Activated T-cell treated with anti-CD3 and anti-CD28 coated beads, Interleukin-2, amount 50 U/mL, for 4 hours (primary cell): ENCODE measurements around the gene SPTLC1. TPM values are rescaled to one million over a fixed set of nuclear protein-coding genes. Genes with fewer than 3 reads are reported as not detected.
"Not testable (repeated sequence)": the region's sequence is repeated elsewhere in the genome, so short reads cannot be mapped to it uniquely, and the experiment has no call there.

Source experiments
- ATAC-seq, 2 donors: fragments of 200-7000 bp; cut with Tn5 transposase; one replicate each; pipeline ENCODE4 v1.10.0; 2021
- DNase-seq: peaks from one replicate; pipeline ENCODE4 v3.0.0-alpha.2; 2020
- H3K27me3 Mint-ChIP-seq: one replicate; pipeline ENCODE4 v1.8.0; 2021; ENCODE audit warnings: low read depth, mixed read lengths
- H3K36me3 Mint-ChIP-seq: one replicate; pipeline ENCODE4 v1.8.0; 2022; ENCODE audit warnings: mixed read lengths; ENCODE audit not compliant: insufficient read depth
- H3K4me1 Mint-ChIP-seq: one replicate; pipeline ENCODE4 v1.8.0; 2021; ENCODE audit warnings: low read depth, mixed read lengths
- H3K4me3 Mint-ChIP-seq: one replicate; pipeline ENCODE4 v1.8.0; 2021; ENCODE audit warnings: mild to moderate bottlenecking, moderate library complexity, mixed read lengths
- H3K9me3 Mint-ChIP-seq: one replicate; pipeline ENCODE4 v1.8.0; 2021; ENCODE audit warnings: mixed read lengths
- total RNA-seq, 3 donors: library from RNA; stranded (reverse); gene quantifications; one replicate each; pipeline ENCODE4 v1.2.1, GENCODE V29; 2021

SPTLC1 gene
- total RNA-seq, 3 donors from 2014 or later = 50.5 to 63.1 (median 54.3) TPM

- H3K36me3 Mint-ChIP-seq, H3K4me3 Mint-ChIP-seq, H3K27me3 Mint-ChIP-seq, H3K4me1 Mint-ChIP-seq, DNase-seq, H3K9me3 Mint-ChIP-seq, ATAC-seq: not testable (repeated sequence)
Observed at GRCh38 chr9:92010253-92010652, 105.0 kb downstream of the SPTLC1 start.

- DNase-seq (no peak), ATAC-seq (no peak)
- Mint-ChIP-seq H3K9me3 (no peaks in the 10 kb centered on the region), H3K4me1 (no peaks in the 10 kb centered on the region), H3K27me3 (peaks cover 6% of the 10 kb centered on the region), H3K36me3 (no peaks in the 10 kb centered on the region), H3K4me3 (no peak overlapping the region)
Observed at GRCh38 chr9:92008041-92008440, 107.2 kb downstream of the SPTLC1 start.

DNA sequence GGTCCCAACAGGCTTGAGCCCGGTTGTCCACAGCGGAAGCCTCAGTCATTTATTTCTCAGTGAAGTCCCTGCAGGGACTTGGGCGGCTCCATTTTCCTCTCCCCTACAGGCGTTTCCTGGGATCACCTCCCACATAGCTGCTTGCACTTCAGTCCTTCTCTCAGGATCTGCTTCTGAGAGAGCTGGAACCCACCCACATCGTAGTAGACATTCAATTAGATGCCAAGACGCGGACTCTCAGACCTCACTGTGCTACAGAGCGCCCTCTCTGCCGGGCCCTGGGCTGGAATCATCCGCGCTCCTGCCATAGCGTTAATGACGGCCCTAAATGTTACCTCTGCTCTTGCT, 111.2 kb downstream of the SPTLC1 start:
- Mint-ChIP-seq H3K4me1 (no peaks in the 10 kb centered on the region), H3K36me3 (no peaks in the 10 kb centered on the region), H3K9me3 (no peaks in the 10 kb centered on the region), H3K4me3 (no peak overlapping the region), H3K27me3 (peaks cover 3% of the 10 kb centered on the region)
- no peak for DNase-seq
- ATAC-seq = no peak

DNA sequence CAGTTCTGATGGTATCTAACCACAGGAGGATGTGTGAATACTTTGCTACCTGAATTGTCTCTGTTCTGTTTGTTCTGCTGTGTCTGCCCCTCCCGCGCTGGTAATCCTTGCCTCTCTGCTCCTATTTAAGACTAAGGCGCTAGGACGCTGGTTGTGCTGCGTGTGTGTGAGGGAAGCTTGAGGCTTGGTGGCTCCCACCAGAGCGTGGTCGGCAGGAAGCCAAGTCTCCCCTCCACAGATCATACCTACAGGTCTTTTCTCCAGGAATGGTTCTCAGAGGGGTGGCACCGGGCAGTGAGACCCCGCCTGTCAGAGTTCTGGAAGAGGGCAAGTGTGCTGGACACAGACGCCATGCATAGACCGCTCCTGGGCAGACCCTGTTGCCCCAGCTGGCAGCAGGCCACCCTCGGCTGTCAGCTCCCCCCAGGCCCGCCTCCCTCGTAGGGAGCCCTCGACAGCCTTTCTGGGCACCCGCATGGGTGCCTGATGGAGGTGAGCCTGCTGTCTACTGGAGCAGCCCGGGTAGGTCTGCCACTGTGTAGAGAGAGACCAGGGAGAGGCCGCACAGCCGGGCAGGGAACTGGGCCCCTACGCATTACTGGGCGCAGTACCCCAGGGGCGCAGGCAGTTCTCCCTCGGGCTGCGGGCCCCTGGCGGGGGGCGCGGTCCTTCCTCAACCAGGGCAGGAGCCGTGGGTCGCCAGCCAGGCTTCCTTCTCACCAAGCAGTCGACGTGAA, 111.7 kb downstream of the SPTLC1 start:
- Mint-ChIP-seq H3K9me3 (no peaks in the 10 kb centered on the region), H3K27me3 (peaks cover 8% of the 10 kb centered on the region), H3K4me3 (no peak overlapping the region), H3K36me3 (no peaks in the 10 kb centered on the region), H3K4me1 (no peaks in the 10 kb centered on the region)
- no peak for DNase-seq
- no peak for ATAC-seq

DNA sequence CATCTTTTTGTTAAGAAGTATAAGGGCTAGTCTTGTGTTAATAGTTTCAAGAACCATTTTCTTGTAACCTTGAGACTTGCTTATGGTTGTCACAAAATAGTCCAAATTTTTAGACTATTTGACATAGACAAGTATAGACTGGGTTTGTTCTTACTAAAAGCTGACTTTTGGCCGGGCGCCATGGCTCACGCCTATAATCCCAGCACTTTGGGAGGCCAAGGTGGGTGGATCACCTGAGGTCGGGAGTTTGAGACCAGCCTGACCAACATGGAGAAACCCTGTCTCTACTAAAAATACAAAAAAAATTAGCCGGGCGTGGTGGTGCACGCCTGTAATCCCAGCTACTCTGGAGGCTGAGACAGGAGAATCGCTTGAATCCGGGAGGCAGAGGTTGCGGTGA, 113.3 kb downstream of the SPTLC1 start:
- ATAC-seq, H3K4me3 Mint-ChIP-seq, H3K36me3 Mint-ChIP-seq, DNase-seq, H3K9me3 Mint-ChIP-seq, H3K4me1 Mint-ChIP-seq, H3K27me3 Mint-ChIP-seq: not testable (repeated sequence)

GRCh38 chr9:92001244-92001643, 114.0 kb downstream of the SPTLC1 start:
- H3K36me3 Mint-ChIP-seq = no peaks in the 10 kb centered on the region
- H3K4me1 Mint-ChIP-seq = no peaks in the 10 kb centered on the region
- no peaks in the 10 kb centered on the region for H3K9me3 Mint-ChIP-seq
- DNase-seq (no peak), ATAC-seq (no peak)
- H3K27me3 Mint-ChIP-seq = peaks cover 8% of the 10 kb centered on the region
- no peak overlapping the region for H3K4me3 Mint-ChIP-seq

GRCh38 chr9:91995000-91995655, 120.1 kb downstream of the SPTLC1 start:
- no peak overlapping the region for H3K4me3 Mint-ChIP-seq
- no peak for ATAC-seq
- no peaks in the 10 kb centered on the region for H3K36me3 Mint-ChIP-seq
- DNase-seq = no peak
- peaks cover 18% of the 10 kb centered on the region for H3K27me3 Mint-ChIP-seq
- H3K4me1 Mint-ChIP-seq = no peaks in the 10 kb centered on the region
- H3K9me3 Mint-ChIP-seq = no peaks in the 10 kb centered on the region

DNA sequence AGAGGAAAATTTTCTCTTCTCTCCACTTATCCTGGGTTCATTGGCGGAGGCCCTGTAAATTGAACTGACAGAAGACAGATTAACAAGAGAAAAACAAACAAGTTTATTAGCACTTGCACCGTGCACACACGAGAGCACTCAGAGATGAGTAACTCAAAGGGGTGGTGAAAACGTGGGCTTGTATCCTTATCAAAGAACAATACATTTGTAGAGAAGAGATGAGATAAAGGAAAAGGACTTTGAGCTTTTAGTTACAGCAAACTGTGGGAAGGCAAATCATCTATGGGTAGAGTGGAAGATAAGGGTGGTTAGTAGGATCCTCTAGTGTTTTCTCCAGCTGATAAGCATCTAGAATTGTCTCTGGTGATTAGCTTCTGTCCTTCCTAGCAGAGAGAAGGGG, 120.8 kb downstream of the SPTLC1 start:
- ATAC-seq = no peak
- H3K4me3 Mint-ChIP-seq = no peak overlapping the region
- H3K9me3 Mint-ChIP-seq = no peaks in the 10 kb centered on the region
- H3K36me3 Mint-ChIP-seq = no peaks in the 10 kb centered on the region
- peaks cover 18% of the 10 kb centered on the region for H3K27me3 Mint-ChIP-seq
- H3K4me1 Mint-ChIP-seq = no peaks in the 10 kb centered on the region
- DNase-seq = no peak

DNA sequence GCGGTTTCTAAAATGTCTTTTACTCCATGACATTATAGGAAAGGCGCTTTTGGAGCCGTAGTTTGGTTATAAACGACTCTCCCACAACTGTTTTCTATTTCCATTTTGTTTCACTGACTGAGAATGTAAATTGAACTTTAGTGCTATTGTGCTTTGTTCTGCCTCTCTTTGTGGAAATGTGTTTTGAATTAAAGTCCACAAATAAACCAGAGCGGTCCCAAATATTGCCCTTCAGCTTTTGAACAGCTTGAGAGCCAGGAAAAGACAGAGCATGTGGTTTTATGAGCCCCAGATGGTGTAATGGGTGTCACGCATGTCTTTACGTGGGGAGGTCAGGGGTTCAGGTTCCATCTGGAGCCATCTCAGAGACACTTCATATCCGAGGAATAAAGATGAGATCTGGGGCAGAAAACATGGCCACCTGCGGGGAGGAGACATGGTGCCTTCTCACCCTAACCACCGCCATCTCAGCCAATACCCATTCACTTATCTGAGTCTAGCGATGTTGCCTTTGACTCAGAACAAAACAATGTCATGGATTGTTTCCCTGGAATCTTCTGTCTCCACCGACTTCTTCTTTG, 122.7 kb downstream of the SPTLC1 start:
- no peak for ATAC-seq
- Mint-ChIP-seq H3K4me1 (no peaks in the 10 kb centered on the region), H3K9me3 (no peaks in the 10 kb centered on the region), H3K4me3 (no peak overlapping the region), H3K36me3 (no peaks in the 10 kb centered on the region), H3K27me3 (peaks cover 13% of the 10 kb centered on the region)
- no peak for DNase-seq

DNA sequence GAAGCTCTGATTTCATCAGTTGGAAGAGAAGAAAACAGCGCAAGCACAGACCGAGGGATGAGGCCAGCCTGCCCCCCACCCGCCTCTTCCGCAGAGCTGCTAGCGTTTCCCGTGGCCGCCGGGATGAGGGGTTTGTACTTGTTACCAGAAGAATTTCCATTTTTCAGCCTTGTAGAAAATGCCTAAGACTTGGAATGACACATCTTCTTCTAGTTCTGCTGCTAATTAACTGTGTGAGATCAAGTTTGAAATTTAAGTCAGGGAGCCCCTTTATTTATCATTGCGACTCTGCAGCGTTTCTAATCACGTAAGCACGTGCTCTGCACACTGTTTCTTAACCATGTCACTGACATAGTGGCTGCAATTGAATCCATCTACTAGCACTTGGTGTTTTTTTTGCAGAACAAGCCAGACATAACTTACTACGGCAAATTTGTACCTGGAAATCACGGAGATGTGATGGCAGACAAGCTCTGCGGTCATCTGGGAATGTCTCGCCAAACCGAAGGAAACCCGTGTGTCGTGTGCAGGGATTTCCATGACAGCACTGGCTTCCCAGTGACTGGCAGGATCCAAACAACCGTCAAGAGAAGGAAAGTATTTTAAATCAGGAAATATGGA, 123.4 kb downstream of the SPTLC1 start:
- DNase-seq (no peak), ATAC-seq (no peak)
- Mint-ChIP-seq H3K9me3 (no peaks in the 10 kb centered on the region), H3K4me1 (no peaks in the 10 kb centered on the region), H3K4me3 (no peak overlapping the region), H3K36me3 (no peaks in the 10 kb centered on the region), H3K27me3 (peaks cover 13% of the 10 kb centered on the region)

- DNase-seq (no peak), ATAC-seq (no peak)
- no peak overlapping the region for H3K4me3 Mint-ChIP-seq
- no peaks in the 10 kb centered on the region for H3K9me3 Mint-ChIP-seq
- no peaks in the 10 kb centered on the region for H3K4me1 Mint-ChIP-seq
- peaks cover 4% of the 10 kb centered on the region for H3K27me3 Mint-ChIP-seq
- no peaks in the 10 kb centered on the region for H3K36me3 Mint-ChIP-seq
Observed at GRCh38 chr9:91986248-91986647, 129.0 kb downstream of the SPTLC1 start.

DNA sequence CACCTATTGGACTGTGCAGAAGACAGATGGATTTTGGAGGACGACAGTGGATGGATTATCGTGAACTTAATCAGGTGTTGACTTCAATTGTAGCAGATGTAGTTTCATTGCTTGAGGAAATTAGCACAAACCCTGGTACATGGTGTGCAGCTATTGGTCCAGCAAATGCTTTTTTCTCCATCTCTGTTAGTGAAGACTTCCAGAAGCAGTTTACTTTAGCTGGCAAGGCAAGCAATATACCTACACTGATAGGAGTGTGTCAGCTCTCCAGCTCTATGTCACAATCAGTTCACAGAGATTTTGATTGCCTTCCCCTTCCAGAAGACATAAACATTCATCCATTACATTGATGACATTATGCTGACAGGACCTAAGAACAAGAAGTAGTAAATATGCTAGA, 129.5 kb downstream of the SPTLC1 start:
- H3K27me3 Mint-ChIP-seq = peaks cover 4% of the 10 kb centered on the region
- H3K4me3 Mint-ChIP-seq = no peak overlapping the region
- no peaks in the 10 kb centered on the region for H3K36me3 Mint-ChIP-seq
- DNase-seq (no peak), ATAC-seq (no peak)
- H3K4me1 Mint-ChIP-seq = no peaks in the 10 kb centered on the region
- H3K9me3 Mint-ChIP-seq = no peaks in the 10 kb centered on the region
